Osteoblast (primary cell): ENCODE data around the gene ARHGEF4. TPM values are rescaled to one million over a fixed set of nuclear protein-coding genes. Genes with fewer than 3 reads are reported as not detected.

Experiments
- DNase-seq: peaks from one replicate; pipeline ENCODE4 v3.0.0; 2011; ENCODE audit warnings: low spot score, mixed read lengths; ENCODE audit not compliant: insufficient read length; ENCODE audit errors: missing footprints
- H2AFZ ChIP-seq: 2 replicates; pipeline ENCODE4 v1.6.0; 2011; ENCODE audit warnings: mild to moderate bottlenecking, low read length
- H3K27ac ChIP-seq: 2 replicates; pipeline ENCODE4 v1.5.1; 2011; ENCODE audit warnings: mild to moderate bottlenecking, low read depth, low read length, moderate library complexity
- H3K27me3 ChIP-seq: 2 replicates; pipeline ENCODE4 v1.6.0; 2012; ENCODE audit warnings: mild to moderate bottlenecking, control low read depth, inconsistent platforms, low read length, moderate library complexity; ENCODE audit not compliant: insufficient read depth
- H3K36me3 ChIP-seq: 2 replicates; pipeline ENCODE4 v1.5.1; 2011; ENCODE audit warnings: mild to moderate bottlenecking, low read length, control low read depth, moderate library complexity; ENCODE audit not compliant: insufficient read depth
- H3K4me1 ChIP-seq: 2 replicates; pipeline ENCODE4 v1.5.1; 2011; ENCODE audit warnings: mild to moderate bottlenecking, low read length, control low read depth, moderate library complexity; ENCODE audit not compliant: insufficient read depth
- H3K4me2 ChIP-seq: 2 replicates; pipeline ENCODE4 v1.6.0; 2011; ENCODE audit warnings: mild to moderate bottlenecking, low read length; ENCODE audit not compliant: insufficient read depth
- H3K4me3 ChIP-seq: fragments of 200-600 bp; sonication (generic); 3 replicates; pipeline ENCODE4 v1.5.1; 2012; ENCODE audit warnings: mild to moderate bottlenecking, low read length, inconsistent platforms; ENCODE audit not compliant: insufficient read depth
- H3K79me2 ChIP-seq: 2 replicates; pipeline ENCODE4 v1.6.0; 2012; ENCODE audit warnings: mild to moderate bottlenecking, low read length, control low read depth, inconsistent platforms; ENCODE audit not compliant: insufficient read depth
- H3K9me3 ChIP-seq: 2 replicates; pipeline ENCODE4 v1.5.1; 2011; ENCODE audit warnings: low read depth, low read length, control low read depth
- H4K20me1 ChIP-seq: 2 replicates; pipeline ENCODE4 v1.6.0; 2012; ENCODE audit warnings: mild to moderate bottlenecking, low read length, control low read depth; ENCODE audit not compliant: insufficient read depth
- CTCF ChIP-seq: IDR thresholded peaks from 2 replicates; pipeline ENCODE4 v1.5.1; 2011; ENCODE audit warnings: mild to moderate bottlenecking, low read depth, low read length, moderate library complexity; ENCODE audit errors: extremely low read depth
- total RNA-seq: library from RNA; depleted of rRNA; stranded (reverse); fragments of >200 nt; gene quantifications from 2 replicates; pipeline ENCODE4 v1.2.3, GENCODE V29; 2012

ARHGEF4 gene
- total RNA-seq, 1 donor: 3.6 TPM

- Histone ChIP-seq H3K4me1 (peaks cover 9% of the 10 kb centered on the region), H4K20me1 (no peaks in the 10 kb centered on the region), H3K4me2 (no peak overlapping the region), H3K27me3 (no peaks in the 10 kb centered on the region), H3K9me3 (no peaks in the 10 kb centered on the region), H3K36me3 (no peaks in the 10 kb centered on the region), H2AFZ (no peak overlapping the region), H3K27ac (no peak overlapping the region), H3K4me3 (no peak overlapping the region), H3K79me2 (no peaks in the 10 kb centered on the region)
- peak; percentile 67 for DNase-seq
- TF ChIP-seq CTCF: no peak
Observed at GRCh38 chr2:130825231-130825965, 11.3 kb upstream of the ARHGEF4 start.

- no peaks in the 10 kb centered on the region for H3K79me2 ChIP-seq
- H3K4me2 ChIP-seq: no peak overlapping the region
- no peaks in the 10 kb centered on the region for H3K27me3 ChIP-seq
- no peak overlapping the region for H3K27ac ChIP-seq
- no peak for TF ChIP-seq CTCF
- no peak for DNase-seq
- H3K9me3 ChIP-seq: no peaks in the 10 kb centered on the region
- no peaks in the 10 kb centered on the region for H4K20me1 ChIP-seq
- H3K36me3 ChIP-seq: no peaks in the 10 kb centered on the region
- H3K4me3 ChIP-seq: no peak overlapping the region
- no peak overlapping the region for H2AFZ ChIP-seq
- H3K4me1 ChIP-seq: peaks cover 9% of the 10 kb centered on the region
Observed at GRCh38 chr2:130825966-130826253, 10.8 kb upstream of the ARHGEF4 start.

GRCh38 chr2:130826419-130826818, 10.3 kb upstream of the ARHGEF4 start:
- DNase-seq: peak; percentile 81
- H3K36me3 ChIP-seq: no peaks in the 10 kb centered on the region
- H4K20me1 ChIP-seq: no peaks in the 10 kb centered on the region
- no peaks in the 10 kb centered on the region for H3K9me3 ChIP-seq
- H2AFZ ChIP-seq: no peak overlapping the region
- peaks cover 9% of the 10 kb centered on the region for H3K4me1 ChIP-seq
- no peak overlapping the region for H3K27ac ChIP-seq
- TF ChIP-seq CTCF: no peak
- no peak overlapping the region for H3K4me2 ChIP-seq
- H3K4me3 ChIP-seq: no peak overlapping the region
- no peaks in the 10 kb centered on the region for H3K27me3 ChIP-seq
- no peaks in the 10 kb centered on the region for H3K79me2 ChIP-seq

DNA sequence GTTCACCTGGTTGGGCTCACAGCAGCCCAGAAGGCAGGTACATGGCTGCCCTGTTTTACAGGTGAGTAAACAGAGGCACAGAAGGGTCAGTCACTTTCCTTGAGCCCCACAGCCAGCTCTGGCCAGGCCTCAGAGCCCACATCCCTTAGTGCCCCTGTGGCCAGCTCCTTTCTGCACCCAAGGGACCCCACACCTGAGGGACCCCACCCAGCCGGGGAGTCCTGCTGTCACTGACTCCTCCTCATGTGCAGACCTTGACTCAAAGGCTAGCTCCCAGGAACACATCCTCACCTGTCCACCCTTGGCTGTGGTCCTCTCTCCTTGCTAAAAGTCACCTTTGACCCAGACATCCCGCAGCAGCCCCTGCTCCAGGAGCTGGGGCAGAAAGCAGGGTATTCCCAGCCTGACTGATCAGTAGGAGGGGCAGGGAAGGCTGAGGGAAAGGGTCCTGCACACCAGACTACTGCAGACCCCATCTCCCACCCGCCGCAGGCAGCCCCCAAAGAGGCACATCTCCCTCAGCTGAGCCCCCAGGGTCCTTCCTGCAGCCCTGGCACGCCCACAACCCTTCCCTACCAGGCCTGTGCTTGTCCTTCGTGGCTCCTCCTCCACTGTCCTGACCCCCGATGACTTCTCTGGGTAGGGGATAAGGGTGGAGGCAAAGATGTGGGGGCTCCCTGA, 9.8 kb upstream of the ARHGEF4 start:
- Histone ChIP-seq H4K20me1 (no peaks in the 10 kb centered on the region), H3K79me2 (no peaks in the 10 kb centered on the region), H3K27me3 (no peaks in the 10 kb centered on the region), H2AFZ (no peak overlapping the region), H3K4me1 (peaks cover 9% of the 10 kb centered on the region), H3K36me3 (no peaks in the 10 kb centered on the region), H3K4me2 (no peak overlapping the region), H3K9me3 (no peaks in the 10 kb centered on the region), H3K27ac (no peak overlapping the region), H3K4me3 (no peak overlapping the region)
- DNase-seq: peak; percentile 63
- no peak for TF ChIP-seq CTCF
